Epithelial cell of proximal tubule (primary cell): ENCODE results near the gene THAP7. TPM values are rescaled to one million over a fixed set of nuclear protein-coding genes. Genes with fewer than 3 reads are reported as not detected.
"Not testable (repeated sequence)": the region's sequence is repeated elsewhere in the genome, so short reads cannot be mapped to it uniquely, and the experiment has no call there.

Experiments used
- DNase-seq: peaks from one replicate; pipeline ENCODE4 v3.0.0-alpha.2; 2011; ENCODE audit warnings: low read depth
- H3K4me3 ChIP-seq: 2 replicates; pipeline ENCODE4 v1.5.1; 2011; ENCODE audit warnings: low read depth, mild to moderate bottlenecking, low read length
- CTCF ChIP-seq: conservative IDR thresholded peaks from 2 replicates; pipeline ENCODE4 v1.5.1; 2012; ENCODE audit warnings: low read depth, mild to moderate bottlenecking, low read length
- total RNA-seq: library from RNA; depleted of rRNA; stranded (reverse); fragments of >200 nt; gene quantifications from 2 replicates; pipeline ENCODE4 v1.2.3, GENCODE V29; 2015

Gene THAP7
- total RNA-seq, 1 donor from 2014 or later = 24.6 TPM

GRCh38 chr22:21009638-21010425 is 7.9 kb upstream of the THAP7 start:
- TF ChIP-seq CTCF = no peak
- DNase-seq = no peak
- no peak overlapping the region for H3K4me3 ChIP-seq

- DNase-seq, H3K4me3 ChIP-seq: not testable (repeated sequence)
These were observed 7.3 kb upstream of the THAP7 start for GRCh38 chr22:21009208-21009607.

- H3K4me3 ChIP-seq = no peak overlapping the region
- no peak for TF ChIP-seq CTCF
- DNase-seq = no peak
These were observed 1.9 kb upstream of the THAP7 start for GRCh38 chr22:21003782-21004181.

GRCh38 chr22:21000987-21001600 is 824 bp downstream of the THAP7 start:
- peak overlapping the region; percentile 78 for H3K4me3 ChIP-seq
- no peak for DNase-seq
- TF ChIP-seq CTCF = no peak

- TF ChIP-seq CTCF = no peak
These were observed 1.5 kb downstream of the THAP7 start for GRCh38 chr22:21000207-21000986.

GRCh38 chr22:20999350-21000206 is 2.3 kb downstream of the THAP7 start:
- no peak for TF ChIP-seq CTCF
- no peak overlapping the region for H3K4me3 ChIP-seq

More at GRCh38 chr22:21000207-21000986, 1.5 kb downstream of the THAP7 start:
- H3K4me3 ChIP-seq = peak overlapping the region; percentile 78
- DNase-seq = no peak

More at GRCh38 chr22:20999350-21000206, 2.3 kb downstream of the THAP7 start:
- no peak for DNase-seq
